AG08395 (cell line): ENCODE measurements around the gene GRID1.
"Not testable (repeated sequence)": the region's sequence is repeated elsewhere in the genome, so short reads cannot be mapped to it uniquely, and the experiment has no call there.

ENCODE experiments used
- DNase-seq: peaks from one replicate; pipeline ENCODE4 v3.0.0; 2012; ENCODE audit warnings: mixed read lengths, low spot score

GRID1 gene

DNA sequence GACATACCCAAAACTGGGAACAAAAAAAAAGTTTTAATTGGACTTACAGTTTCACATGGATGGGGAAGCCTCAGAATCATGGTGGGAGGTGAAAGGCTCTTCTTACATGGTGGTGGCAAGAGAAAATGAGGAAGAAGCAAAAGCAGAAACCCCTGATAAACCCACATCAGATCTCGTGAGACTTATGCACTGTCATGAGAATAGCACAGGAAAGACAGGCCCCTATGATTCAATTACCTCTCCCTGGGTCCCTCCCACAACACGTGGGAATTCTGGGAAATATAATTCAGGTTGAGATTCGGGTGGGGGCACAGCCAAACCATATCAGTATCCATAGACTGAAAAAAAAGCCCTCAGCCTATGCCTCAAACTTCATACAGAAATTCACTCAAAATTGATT is 647.2 kb downstream of the GRID1 start:
- no peak for DNase-seq

- DNase-seq, result no peak
Observed at GRCh38 chr10:85713885-85714284, 652.7 kb downstream of the GRID1 start.

DNA sequence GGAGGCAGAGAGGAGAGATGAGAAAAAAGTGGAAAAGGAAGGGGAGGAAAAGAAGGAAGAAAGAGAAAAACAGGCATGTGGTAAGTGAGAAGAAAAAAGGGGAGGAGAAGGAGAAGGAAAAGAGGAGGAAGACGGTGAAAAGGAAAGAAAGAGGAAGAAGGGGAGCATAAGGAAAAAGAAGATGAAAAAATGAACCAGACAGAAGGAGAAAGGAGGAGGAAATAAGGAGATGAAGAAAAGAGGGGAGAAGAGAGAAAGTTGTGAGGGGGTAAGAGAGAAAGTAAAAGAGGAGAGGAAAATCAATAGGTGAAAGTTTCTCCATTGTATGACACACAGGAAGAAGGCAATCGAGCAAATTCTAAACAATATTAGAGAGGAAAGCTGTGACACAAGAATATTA is 663.8 kb downstream of the GRID1 start:
- no peak for DNase-seq

- DNase-seq, result not testable (repeated sequence)
Observed at GRCh38 chr10:85699066-85699465, 667.5 kb downstream of the GRID1 start.

DNA sequence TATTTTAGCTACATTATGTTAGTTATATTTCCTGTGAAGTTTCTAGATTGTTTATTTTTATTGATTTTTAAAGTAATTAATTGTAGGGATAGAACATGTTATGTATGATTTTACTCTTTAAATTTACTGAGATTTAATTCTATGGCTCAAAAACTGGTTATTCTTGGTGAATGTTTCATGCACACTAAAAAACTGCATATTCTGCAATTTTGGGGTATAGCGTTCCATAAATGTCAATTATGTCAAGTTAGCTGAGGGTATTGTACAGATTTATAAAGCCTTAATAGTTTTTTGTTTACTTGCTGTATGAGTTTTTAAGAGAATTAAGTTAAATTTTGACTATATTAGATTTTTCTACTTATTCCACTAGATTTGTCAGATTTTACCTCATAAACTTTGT is 669.7 kb downstream of the GRID1 start:
- DNase-seq, result no peak

GRCh38 chr10:85682621-85683020 is 684.0 kb downstream of the GRID1 start:
- no peak for DNase-seq

- DNase-seq, result no peak
Observed at GRCh38 chr10:85679710-85680109, 686.9 kb downstream of the GRID1 start.

DNA sequence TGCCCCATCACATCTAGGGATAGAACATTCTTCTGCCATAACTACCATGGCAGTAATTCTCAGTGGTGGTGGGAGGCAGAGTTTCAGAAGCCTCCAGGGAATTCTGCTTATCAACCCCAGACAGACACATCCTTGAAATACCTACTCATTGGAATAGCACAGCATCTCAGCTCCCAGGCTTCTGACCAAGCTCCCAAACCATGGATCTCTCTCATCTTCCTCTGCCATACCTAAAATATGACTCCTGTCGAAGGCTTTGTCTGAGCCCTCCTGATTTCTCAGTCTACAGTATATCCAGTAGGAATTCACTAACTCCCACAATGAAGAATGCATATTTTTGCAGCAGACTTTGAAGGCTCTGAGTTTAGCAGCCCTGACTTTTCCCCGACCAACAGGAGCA is 687.5 kb downstream of the GRID1 start:
- DNase-seq, result no peak

- DNase-seq, result no peak
Observed at GRCh38 chr10:85674851-85675250, 691.7 kb downstream of the GRID1 start.

- no peak for DNase-seq
Observed at GRCh38 chr10:85673270-85673669, 693.3 kb downstream of the GRID1 start.

- no peak for DNase-seq
Observed at GRCh38 chr10:85671530-85671929, 695.1 kb downstream of the GRID1 start.

GRCh38 chr10:85668522-85668921 is 698.1 kb downstream of the GRID1 start:
- DNase-seq, result no peak

- DNase-seq, result no peak
Observed at GRCh38 chr10:85667638-85668233, 698.9 kb downstream of the GRID1 start.

DNA sequence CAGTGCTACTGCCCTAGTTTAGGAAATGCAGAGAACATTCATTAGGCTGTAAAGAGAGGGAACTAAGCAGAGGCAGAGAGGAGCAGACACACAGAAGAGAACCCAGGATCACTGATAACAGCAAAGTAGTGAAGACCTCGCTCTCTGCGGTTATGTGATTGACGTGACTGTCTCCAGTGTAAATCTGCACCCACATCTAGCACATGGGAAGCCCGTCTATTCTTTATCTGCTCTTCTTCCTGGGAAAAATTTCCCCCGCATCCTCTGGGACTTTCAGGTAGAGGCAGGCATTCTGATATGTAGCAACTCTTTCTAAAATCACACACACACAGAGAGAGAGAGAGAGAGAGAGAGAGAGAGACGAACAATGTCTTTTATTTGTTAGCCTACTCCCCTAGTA is 699.6 kb downstream of the GRID1 start:
- DNase-seq, result no peak

- no peak for DNase-seq
Observed at GRCh38 chr10:85666102-85666501, 700.5 kb downstream of the GRID1 start.

GRCh38 chr10:85665681-85666080 is 700.9 kb downstream of the GRID1 start:
- no peak for DNase-seq

DNA sequence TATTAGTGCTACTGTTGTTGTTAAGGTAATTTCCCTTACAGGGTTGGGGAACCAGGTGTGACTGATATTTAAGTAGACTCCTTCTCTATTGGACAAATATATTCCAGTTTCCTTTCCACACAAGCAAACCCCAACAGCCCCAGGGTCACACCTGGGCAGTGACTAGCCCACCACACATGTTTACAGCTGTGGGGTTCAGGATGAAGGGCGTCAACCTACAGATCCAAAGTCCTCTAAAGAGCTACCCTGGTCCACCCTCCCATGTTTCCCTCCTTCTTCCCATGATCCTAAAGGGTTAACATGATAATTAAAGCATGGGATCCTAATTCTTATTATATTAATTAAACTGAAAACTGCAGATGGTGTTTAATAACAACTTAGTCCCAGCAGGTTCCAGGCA is 701.5 kb downstream of the GRID1 start:
- no peak for DNase-seq

DNA sequence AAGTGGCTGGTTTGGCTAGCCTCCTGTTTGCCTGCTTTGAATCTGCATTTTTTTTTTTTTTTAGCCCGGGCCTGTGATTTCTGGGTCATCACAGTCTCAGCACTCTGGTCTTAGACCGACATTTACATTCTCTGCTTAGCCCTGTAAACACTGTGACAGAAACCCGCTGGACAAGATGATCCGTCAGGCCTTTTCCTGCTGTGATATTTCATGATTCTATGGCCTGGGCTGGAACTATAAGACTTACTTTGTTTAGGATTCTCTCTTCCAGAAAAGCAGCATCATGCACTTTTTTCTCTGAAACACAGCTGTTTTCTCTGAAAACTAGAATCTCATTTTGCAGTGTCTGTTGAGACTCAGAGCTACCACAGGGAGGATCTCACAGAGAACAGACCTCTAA is 705.5 kb downstream of the GRID1 start:
- no peak for DNase-seq

DNA sequence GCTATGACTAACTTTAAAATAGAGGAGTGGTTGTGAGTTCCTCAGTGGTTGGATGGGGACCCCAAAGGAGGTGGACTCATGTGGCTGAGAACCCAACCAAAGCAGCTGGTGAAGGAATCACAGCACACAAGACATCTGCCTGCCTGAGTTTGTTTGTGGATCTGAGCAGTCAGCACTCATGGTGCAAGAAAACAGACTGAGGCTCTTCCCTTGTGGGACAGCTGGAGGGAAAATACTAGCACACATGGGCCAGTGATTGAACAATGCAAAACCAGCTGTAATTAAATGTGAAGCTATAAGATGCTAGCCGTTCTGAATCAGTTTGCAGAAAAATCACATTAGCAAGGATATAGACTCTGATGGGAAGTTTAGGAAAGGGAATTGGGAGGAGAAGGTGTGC is 707.3 kb downstream of the GRID1 start:
- no peak for DNase-seq

GRCh38 chr10:85658518-85658917 is 708.1 kb downstream of the GRID1 start:
- DNase-seq, result no peak

- no peak for DNase-seq
Observed at GRCh38 chr10:85657476-85658113, 709.0 kb downstream of the GRID1 start.

GRCh38 chr10:85655411-85655810 is 711.2 kb downstream of the GRID1 start:
- no peak for DNase-seq

- no peak for DNase-seq
Observed at GRCh38 chr10:85651497-85651882, 715.1 kb downstream of the GRID1 start.

- no peak for DNase-seq
Observed at GRCh38 chr10:85650791-85651496, 715.7 kb downstream of the GRID1 start.
